ENCODE measurements around the gene EFHC1.
A peak's percentile ranks its signal among the peaks of the same experiment; 100 is the strongest.
"Not testable (repeated sequence)": the region's sequence is repeated elsewhere in the genome, so short reads cannot be mapped to it uniquely, and the experiment has no call there.

Gene EFHC1

DNA sequence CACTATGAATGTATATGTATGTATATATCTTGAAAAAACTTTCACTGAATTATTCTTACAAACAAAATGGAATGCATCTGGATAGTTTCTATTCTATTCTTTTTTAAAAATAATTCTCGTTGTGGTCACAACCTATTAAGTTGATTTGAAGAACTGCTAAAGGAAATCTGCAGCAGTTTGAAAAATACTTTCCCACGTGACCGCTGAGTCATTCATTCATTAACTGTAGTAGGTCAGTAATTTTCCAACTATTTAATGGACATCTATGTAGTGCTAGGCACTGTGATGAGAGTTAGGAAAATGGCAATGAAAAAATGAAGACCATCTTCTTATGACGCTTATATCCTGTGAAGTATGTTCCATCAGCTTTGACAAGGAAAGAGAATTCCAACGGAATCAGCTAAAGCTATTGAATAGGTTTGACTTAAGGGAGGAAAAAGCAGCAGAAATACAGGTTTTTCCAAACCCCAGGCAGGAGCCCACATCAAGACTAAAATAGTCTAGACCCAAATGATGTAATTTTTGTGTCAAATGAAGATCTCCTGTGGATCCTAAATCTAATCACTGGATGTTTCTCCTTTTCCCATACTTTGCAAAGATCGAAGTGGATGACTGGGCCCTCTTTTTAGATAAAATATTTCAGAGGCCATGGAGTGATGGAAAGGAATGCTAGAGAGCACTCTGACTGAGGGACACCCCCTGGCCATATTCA lies 4.1 kb upstream of the EFHC1 start:
- H3K36me3 ChIP-seq (ENCODE audit: control insufficient read depth in 2 of 2, insufficient read depth in 2 of 2, low read length in 2 of 2): no peaks in the 10 kb centered on the region
- H3K9ac ChIP-seq (ENCODE audit: low read length in 2 of 2): peak overlapping the region in 1 of 2 donors; percentile 29
- no peaks in the 10 kb centered on the region for H3K9me3 ChIP-seq (ENCODE audit: control insufficient read depth in 2 of 2, low read length in 2 of 2)
- no peak overlapping the region for H3K27ac ChIP-seq (ENCODE audit: low read length)
- no peak overlapping the region for H3K4me3 ChIP-seq (ENCODE audit: low read length in 2 of 2)
- H3K4me1 ChIP-seq (ENCODE audit: control insufficient read depth, insufficient read depth, low read length): peaks cover 26% of the 10 kb centered on the region
- no peaks in the 10 kb centered on the region for H3K27me3 ChIP-seq (ENCODE audit: control insufficient read depth in 1 of 2, insufficient read depth in 2 of 2, low read length in 2 of 2)

DNA sequence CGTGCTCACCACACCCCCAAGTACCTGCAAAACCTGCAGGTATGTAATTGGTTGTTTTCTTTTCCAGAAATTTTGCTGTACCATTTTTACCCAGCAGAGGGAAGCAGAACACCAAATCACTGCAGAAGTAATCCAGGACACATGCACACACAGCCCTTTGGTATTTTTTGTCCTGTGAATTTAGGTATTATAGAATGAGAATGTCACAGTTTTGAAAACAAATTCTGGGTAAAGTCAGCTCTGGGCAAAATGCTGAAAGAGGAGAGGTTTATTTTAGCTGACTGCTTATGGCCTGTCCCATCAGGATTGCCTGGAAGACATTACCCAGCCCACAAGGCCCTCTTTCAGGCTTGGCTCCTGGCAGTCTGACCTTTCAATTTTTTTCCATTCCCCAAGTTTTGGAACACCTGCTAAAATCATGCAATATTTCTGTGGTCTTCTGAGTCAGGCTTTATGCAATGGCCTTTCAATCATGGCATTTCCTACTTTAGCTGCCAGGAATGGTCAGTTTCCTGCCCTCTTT lies 3.5 kb upstream of the EFHC1 start:
- no peak overlapping the region for H3K4me3 ChIP-seq (ENCODE audit: low read length in 2 of 2)
- no peak overlapping the region for H3K9ac ChIP-seq (ENCODE audit: low read length in 2 of 2)
- peaks cover 27% of the 10 kb centered on the region for H3K4me1 ChIP-seq (ENCODE audit: control insufficient read depth, insufficient read depth, low read length)
- H3K9me3 ChIP-seq (ENCODE audit: control insufficient read depth in 2 of 2, low read length in 2 of 2): no peaks in the 10 kb centered on the region
- H3K27me3 ChIP-seq (ENCODE audit: control insufficient read depth in 1 of 2, insufficient read depth in 2 of 2, low read length in 2 of 2): no peaks in the 10 kb centered on the region
- no peaks in the 10 kb centered on the region for H3K36me3 ChIP-seq (ENCODE audit: control insufficient read depth in 2 of 2, insufficient read depth in 2 of 2, low read length in 2 of 2)
- peak overlapping the region; percentile 11 for H3K27ac ChIP-seq (ENCODE audit: low read length)

DNA sequence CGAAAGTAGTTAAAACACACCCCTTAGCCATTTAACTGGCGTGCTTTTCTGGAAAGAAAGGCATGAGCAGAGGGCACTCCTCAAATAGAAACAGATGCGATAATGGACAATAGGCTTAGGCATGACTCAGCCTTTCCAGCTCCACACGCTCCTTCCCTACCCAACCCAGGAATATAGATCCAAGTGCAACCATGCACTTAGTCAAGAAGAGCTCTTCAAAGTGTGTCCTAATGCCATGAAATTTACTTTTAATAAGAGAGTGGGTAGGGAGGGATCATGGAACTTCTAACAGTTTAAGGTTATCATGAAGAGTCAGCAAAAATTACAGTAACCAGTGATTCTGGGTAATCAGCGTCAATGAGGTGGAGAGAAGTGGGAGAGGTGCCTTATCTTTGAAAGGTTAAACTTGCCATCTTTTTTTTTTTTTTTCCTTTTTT lies 2.4 kb upstream of the EFHC1 start:
- H3K27ac ChIP-seq (ENCODE audit: low read length): peak overlapping the region; percentile 11
- H3K27me3 ChIP-seq (ENCODE audit: control insufficient read depth in 1 of 2, insufficient read depth in 2 of 2, low read length in 2 of 2): no peaks in the 10 kb centered on the region
- no peak overlapping the region for H3K4me3 ChIP-seq (ENCODE audit: low read length in 2 of 2)
- peaks cover 27% of the 10 kb centered on the region for H3K4me1 ChIP-seq (ENCODE audit: control insufficient read depth, insufficient read depth, low read length)
- no peak overlapping the region for H3K9ac ChIP-seq (ENCODE audit: low read length in 2 of 2)
- no peaks in the 10 kb centered on the region for H3K9me3 ChIP-seq (ENCODE audit: control insufficient read depth in 2 of 2, low read length in 2 of 2)
- no peaks in the 10 kb centered on the region for H3K36me3 ChIP-seq (ENCODE audit: control insufficient read depth in 2 of 2, insufficient read depth in 2 of 2, low read length in 2 of 2)

DNA sequence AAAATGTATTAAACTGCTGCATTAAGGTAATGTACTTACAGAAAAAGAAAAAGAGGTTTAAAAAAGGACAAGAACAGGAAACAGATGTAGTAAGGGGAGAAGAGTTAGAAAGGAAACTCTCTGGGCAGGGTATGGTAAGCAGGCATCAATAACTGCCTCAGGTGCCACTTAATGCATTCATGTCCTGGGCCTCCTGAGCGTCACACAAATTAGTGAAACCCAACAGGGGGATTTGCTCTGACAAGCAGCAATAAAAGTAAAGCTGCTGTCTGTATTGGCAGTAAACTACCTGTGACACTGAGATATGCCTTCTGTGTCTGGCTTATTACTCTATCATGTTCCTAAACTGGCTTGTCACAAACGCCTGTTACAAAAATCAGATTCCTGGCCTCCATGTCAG lies 1.5 kb upstream of the EFHC1 start:
- no peaks in the 10 kb centered on the region for H3K9me3 ChIP-seq (ENCODE audit: control insufficient read depth in 2 of 2, low read length in 2 of 2)
- H3K36me3 ChIP-seq (ENCODE audit: control insufficient read depth in 2 of 2, insufficient read depth in 2 of 2, low read length in 2 of 2): no peaks in the 10 kb centered on the region
- H3K27ac ChIP-seq (ENCODE audit: low read length): no peak overlapping the region

DNA sequence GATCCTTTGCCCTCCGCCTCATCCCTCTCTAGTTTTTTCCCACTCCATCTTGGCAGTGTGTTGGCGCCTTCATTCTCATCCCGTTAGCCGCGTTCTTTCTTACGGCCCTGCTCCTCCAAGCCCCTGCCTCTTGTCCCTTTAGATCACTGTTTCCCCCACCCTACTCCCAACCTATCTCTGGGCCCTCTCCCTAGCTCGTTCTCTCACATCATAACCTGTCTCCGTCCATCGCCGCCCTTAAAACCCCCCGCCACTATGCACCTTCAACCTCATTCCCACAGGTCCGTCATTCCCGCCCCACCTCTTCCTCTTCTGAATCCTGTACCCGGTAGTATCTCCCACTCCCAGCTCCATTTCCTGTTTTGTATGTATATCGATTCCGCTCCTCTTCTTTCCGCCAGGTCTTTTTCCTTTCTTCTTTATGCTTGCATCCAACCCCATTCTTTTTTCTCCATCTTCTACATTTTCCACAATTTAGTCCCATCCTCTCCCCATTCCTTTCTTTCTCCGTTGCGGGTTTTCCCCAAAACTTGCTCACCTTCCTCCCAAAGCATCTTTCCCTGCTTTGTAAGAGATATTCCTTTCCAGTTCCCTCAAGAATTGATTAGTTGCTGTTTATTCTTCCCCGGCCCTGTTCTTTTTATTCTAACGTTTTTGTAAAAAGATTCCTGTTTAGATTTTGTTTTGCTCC lies 671 bp downstream of the EFHC1 start:
- Histone ChIP-seq H3K27ac (ENCODE audit: low read length) (peak overlapping the region; percentile 38), H3K27me3 (ENCODE audit: control insufficient read depth in 1 of 2, insufficient read depth in 2 of 2, low read length in 2 of 2) (no peaks in the 10 kb centered on the region), H3K36me3 (ENCODE audit: control insufficient read depth in 2 of 2, insufficient read depth in 2 of 2, low read length in 2 of 2) (no peaks in the 10 kb centered on the region), H3K9ac (ENCODE audit: low read length in 2 of 2) (peak overlapping the region; percentile 78 to 85), H3K4me3 (ENCODE audit: low read length in 2 of 2) (peak overlapping the region; percentile 95 to 100), H3K4me1 (ENCODE audit: control insufficient read depth, insufficient read depth, low read length) (peaks cover 27% of the 10 kb centered on the region), H3K9me3 (ENCODE audit: control insufficient read depth in 2 of 2, low read length in 2 of 2) (no peaks in the 10 kb centered on the region)

More for the DNA sequence above, 1.5 kb upstream of the EFHC1 start:
- H3K4me1 ChIP-seq (ENCODE audit: control insufficient read depth, insufficient read depth, low read length): peaks cover 27% of the 10 kb centered on the region
- no peak overlapping the region for H3K4me3 ChIP-seq (ENCODE audit: low read length in 2 of 2)
- H3K27me3 ChIP-seq (ENCODE audit: control insufficient read depth in 1 of 2, insufficient read depth in 2 of 2, low read length in 2 of 2): no peaks in the 10 kb centered on the region
- H3K9ac ChIP-seq (ENCODE audit: low read length in 2 of 2): no peak overlapping the region

DNA sequence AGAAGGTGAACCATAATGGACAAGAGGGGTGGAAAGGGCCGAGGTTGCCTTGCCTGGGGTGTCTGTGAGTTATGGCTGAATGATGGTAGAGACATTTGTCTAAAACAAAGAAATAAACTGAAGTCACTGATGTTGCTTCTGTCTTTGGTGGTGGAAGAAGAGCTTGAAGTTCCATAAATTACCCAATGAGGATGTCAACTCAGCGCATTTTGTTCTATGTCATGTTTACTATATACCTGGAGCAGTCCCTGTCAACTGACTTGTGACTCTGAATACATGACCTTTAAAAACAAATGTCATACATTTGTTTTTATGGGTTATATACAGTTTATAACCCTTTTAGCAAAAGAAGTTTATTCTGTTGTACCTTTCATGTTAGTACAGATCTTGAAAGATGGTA lies 2.0 kb downstream of the EFHC1 start:
- H3K9ac ChIP-seq (ENCODE audit: low read length in 2 of 2): no peak overlapping the region
- H3K36me3 ChIP-seq (ENCODE audit: control insufficient read depth in 2 of 2, insufficient read depth in 2 of 2, low read length in 2 of 2): no peaks in the 10 kb centered on the region
- no peak overlapping the region for H3K4me3 ChIP-seq (ENCODE audit: low read length in 2 of 2)
- no peaks in the 10 kb centered on the region for H3K27me3 ChIP-seq (ENCODE audit: control insufficient read depth in 1 of 2, insufficient read depth in 2 of 2, low read length in 2 of 2)
- H3K4me1 ChIP-seq (ENCODE audit: control insufficient read depth, insufficient read depth, low read length): peaks cover 21% of the 10 kb centered on the region
- H3K9me3 ChIP-seq (ENCODE audit: control insufficient read depth in 2 of 2, low read length in 2 of 2): no peaks in the 10 kb centered on the region
- no peak overlapping the region for H3K27ac ChIP-seq (ENCODE audit: low read length)

DNA sequence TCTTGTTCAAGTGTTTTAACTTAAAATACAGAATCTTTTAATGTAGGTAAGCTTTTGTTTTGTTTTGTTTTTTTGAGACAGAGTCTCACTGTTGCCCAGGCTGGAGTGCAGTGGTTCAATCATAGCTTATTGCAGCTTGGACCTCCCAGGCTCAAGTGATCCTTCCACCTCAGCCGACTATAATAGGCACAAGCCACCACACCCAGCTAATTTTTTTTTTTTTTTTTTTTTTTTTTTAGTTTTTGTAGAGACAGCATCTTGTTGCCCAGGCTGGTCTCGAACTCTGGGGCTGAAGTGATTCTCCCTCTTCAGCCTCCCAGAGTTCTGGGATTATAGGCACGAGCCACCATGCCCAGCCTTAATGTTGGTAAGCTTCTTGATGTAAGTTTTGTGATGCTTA lies 3.3 kb downstream of the EFHC1 start:
- no peak overlapping the region for H3K4me3 ChIP-seq (ENCODE audit: low read length in 2 of 2)
- H3K27me3 ChIP-seq (ENCODE audit: control insufficient read depth in 1 of 2, insufficient read depth in 2 of 2, low read length in 2 of 2): no peaks in the 10 kb centered on the region
- no peaks in the 10 kb centered on the region for H3K9me3 ChIP-seq (ENCODE audit: control insufficient read depth in 2 of 2, low read length in 2 of 2)
- no peak overlapping the region for H3K27ac ChIP-seq (ENCODE audit: low read length)
- H3K9ac ChIP-seq (ENCODE audit: low read length in 2 of 2): no peak overlapping the region
- H3K4me1 ChIP-seq (ENCODE audit: control insufficient read depth, insufficient read depth, low read length): peaks cover 16% of the 10 kb centered on the region
- no peaks in the 10 kb centered on the region for H3K36me3 ChIP-seq (ENCODE audit: control insufficient read depth in 2 of 2, insufficient read depth in 2 of 2, low read length in 2 of 2)

DNA sequence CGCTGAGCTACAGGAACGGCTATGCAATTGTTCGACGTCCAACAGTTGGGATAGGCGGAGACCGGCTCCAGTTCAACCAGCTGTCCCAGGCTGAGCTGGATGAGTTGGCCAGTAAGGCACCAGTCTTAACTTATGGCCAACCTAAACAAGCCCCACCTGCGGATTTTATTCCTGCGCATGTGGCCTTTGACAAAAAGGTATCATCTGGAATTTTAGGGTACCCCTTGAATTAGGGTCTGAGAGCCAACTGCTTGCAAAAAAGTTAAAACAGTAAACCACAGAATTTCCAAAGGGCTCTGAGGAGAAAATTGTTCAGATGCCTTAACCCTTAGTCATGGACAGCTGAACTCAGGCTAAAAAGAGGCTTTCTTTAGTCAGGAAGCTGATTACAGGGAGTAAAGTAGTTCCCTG lies 3.8 kb downstream of the EFHC1 start:
- H3K4me3 ChIP-seq (ENCODE audit: low read length in 2 of 2): no peak overlapping the region
- no peaks in the 10 kb centered on the region for H3K27me3 ChIP-seq (ENCODE audit: control insufficient read depth in 1 of 2, insufficient read depth in 2 of 2, low read length in 2 of 2)
- no peaks in the 10 kb centered on the region for H3K36me3 ChIP-seq (ENCODE audit: control insufficient read depth in 2 of 2, insufficient read depth in 2 of 2, low read length in 2 of 2)
- H3K9me3 ChIP-seq (ENCODE audit: control insufficient read depth in 2 of 2, low read length in 2 of 2): no peaks in the 10 kb centered on the region
- H3K9ac ChIP-seq (ENCODE audit: low read length in 2 of 2): no peak overlapping the region
- H3K27ac ChIP-seq (ENCODE audit: low read length): peak overlapping the region; percentile 13
- H3K4me1 ChIP-seq (ENCODE audit: control insufficient read depth, insufficient read depth, low read length): peaks cover 16% of the 10 kb centered on the region

DNA sequence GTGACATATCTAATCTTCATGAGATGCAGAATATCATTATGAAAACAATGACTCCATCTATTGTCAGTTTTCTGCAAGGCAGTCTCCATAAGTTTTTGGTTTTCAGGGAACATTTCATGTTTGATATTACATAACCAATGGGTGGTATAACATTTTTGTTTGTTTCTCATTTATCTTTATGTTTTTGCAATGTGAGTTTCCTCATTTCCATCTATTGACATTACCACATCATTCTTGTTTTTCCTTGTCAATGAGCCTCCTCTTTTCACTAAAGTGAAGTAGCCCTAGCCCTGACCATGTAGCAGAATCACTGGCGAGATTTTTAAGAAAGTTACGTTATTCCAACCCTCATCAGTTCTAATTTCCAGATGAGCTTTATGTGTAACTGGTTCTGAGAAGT lies 4.4 kb downstream of the EFHC1 start:
- no peaks in the 10 kb centered on the region for H3K9me3 ChIP-seq (ENCODE audit: control insufficient read depth in 2 of 2, low read length in 2 of 2)
- peaks cover 11% of the 10 kb centered on the region for H3K4me1 ChIP-seq (ENCODE audit: control insufficient read depth, insufficient read depth, low read length)
- no peak overlapping the region for H3K9ac ChIP-seq (ENCODE audit: low read length in 2 of 2)
- no peak overlapping the region for H3K4me3 ChIP-seq (ENCODE audit: low read length in 2 of 2)
- H3K36me3 ChIP-seq (ENCODE audit: control insufficient read depth in 2 of 2, insufficient read depth in 2 of 2, low read length in 2 of 2): no peaks in the 10 kb centered on the region
- H3K27me3 ChIP-seq (ENCODE audit: control insufficient read depth in 1 of 2, insufficient read depth in 2 of 2, low read length in 2 of 2): no peaks in the 10 kb centered on the region
- no peak overlapping the region for H3K27ac ChIP-seq (ENCODE audit: low read length)

DNA sequence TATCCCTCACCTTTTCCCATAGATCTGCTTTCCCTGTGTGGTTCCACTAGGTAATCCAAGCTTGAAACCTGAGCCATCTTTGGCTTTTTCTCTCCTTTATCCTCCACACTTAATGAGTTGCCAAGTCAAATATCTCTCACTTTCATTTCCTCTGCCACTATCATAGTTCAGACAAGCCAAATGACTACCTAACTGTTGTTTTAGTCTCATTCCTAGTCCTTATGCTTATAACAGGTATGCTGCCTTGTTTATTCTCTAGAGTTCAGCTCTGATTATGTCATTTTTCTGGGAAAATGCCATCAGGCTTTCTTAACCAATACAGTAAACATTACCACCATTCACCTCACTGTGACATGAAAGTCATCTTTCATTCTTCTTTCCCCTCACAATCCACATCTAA lies 6.5 kb downstream of the EFHC1 start:
- no peak overlapping the region for H3K4me3 ChIP-seq (ENCODE audit: low read length in 2 of 2)
- no peaks in the 10 kb centered on the region for H3K27me3 ChIP-seq (ENCODE audit: control insufficient read depth in 1 of 2, insufficient read depth in 2 of 2, low read length in 2 of 2)
- no peaks in the 10 kb centered on the region for H3K36me3 ChIP-seq (ENCODE audit: control insufficient read depth in 2 of 2, insufficient read depth in 2 of 2, low read length in 2 of 2)
- no peak overlapping the region for H3K27ac ChIP-seq (ENCODE audit: low read length)
- H3K9me3 ChIP-seq (ENCODE audit: control insufficient read depth in 2 of 2, low read length in 2 of 2): no peaks in the 10 kb centered on the region
- no peaks in the 10 kb centered on the region for H3K4me1 ChIP-seq (ENCODE audit: control insufficient read depth, insufficient read depth, low read length)
- H3K9ac ChIP-seq (ENCODE audit: low read length in 2 of 2): no peak overlapping the region

DNA sequence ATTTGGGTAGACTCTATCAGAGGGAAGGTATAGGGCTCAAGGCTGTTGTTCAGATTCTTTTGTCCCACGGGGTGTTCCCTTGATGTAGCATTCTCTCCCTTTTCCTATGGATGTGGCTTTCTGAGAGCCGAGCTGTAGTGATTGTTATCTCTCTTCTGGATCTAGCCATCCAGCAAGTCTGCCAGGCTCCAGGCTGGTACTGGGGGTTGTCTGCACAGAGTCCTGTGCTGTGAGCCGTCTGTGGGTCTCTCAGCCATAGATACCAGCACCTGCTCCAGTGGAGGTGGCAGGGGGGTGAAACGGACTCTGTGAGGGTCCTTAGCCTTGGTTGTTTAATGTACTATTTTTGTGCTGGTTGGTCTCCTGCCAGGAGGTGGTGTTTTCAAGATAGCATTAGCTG lies 13.2 kb downstream of the EFHC1 start:
- not testable (repeated sequence) for H3K4me1 ChIP-seq (ENCODE audit: control insufficient read depth, insufficient read depth, low read length); H3K4me3 ChIP-seq (ENCODE audit: low read length in 2 of 2)

More for the DNA sequence above, 13.2 kb downstream of the EFHC1 start:
- H3K36me3 ChIP-seq (ENCODE audit: control insufficient read depth in 2 of 2, insufficient read depth in 2 of 2, low read length in 2 of 2); H3K9me3 ChIP-seq (ENCODE audit: control insufficient read depth in 2 of 2, low read length in 2 of 2); H3K27me3 ChIP-seq (ENCODE audit: control insufficient read depth in 1 of 2, insufficient read depth in 2 of 2, low read length in 2 of 2); H3K27ac ChIP-seq (ENCODE audit: low read length); H3K9ac ChIP-seq (ENCODE audit: low read length in 2 of 2): not testable (repeated sequence)

Data from stomach smooth muscle (tissue), 2 donors.